NCI-H2107 treated with DMSO at 0.1 percent for 48 hours (cell line): Measurements from ENCODE around the gene SH3BP5L.
"Not testable (repeated sequence)": the region's sequence is repeated elsewhere in the genome, so short reads cannot be mapped to it uniquely, and the experiment has no call there.

Experiments used
- DNase-seq: peaks from one replicate; lab custom pipeline; 2025; ENCODE audit not compliant: unreplicated experiment; lab: John Stamatoyannopoulos, UW

The SH3BP5L gene

DNA sequence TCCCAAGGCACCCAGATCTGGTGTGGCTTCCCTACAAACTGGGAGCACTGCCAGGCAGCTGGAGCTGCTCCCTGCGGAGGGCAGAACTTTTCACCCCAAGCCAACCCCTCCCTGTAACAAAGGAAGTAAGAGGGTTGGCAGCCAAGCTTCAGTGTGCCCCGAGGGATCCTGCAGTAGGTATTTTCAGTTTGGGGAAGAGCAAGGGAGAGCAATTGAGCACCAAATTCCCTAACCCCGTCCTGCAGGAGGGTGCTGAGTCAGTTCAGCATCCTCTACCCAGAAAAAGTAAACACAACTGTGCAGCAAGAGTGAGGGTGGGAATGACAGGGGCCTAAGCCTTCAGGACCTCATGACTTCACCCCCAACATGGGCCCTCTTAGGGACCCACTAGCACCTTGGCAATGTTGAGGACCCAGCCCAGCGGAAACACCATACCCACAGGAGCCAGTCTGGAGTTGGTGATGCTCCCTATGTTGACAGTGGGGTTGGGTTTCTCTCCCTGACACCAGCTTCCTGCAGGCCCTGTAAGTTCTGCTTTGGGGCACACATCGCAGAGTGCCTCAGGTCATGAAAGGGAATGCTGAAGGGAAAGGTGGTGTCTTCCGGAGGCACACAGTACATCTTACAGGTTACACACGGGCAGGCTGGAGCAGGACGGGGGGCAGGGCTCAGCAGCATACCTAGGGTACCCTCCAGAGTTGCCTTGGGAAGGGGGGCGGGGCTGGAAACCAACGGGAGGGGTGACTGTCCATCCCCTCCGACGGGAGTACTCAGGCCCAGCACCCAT is 14.8 kb downstream of the SH3BP5L start:
- DNase-seq: no peak

DNA sequence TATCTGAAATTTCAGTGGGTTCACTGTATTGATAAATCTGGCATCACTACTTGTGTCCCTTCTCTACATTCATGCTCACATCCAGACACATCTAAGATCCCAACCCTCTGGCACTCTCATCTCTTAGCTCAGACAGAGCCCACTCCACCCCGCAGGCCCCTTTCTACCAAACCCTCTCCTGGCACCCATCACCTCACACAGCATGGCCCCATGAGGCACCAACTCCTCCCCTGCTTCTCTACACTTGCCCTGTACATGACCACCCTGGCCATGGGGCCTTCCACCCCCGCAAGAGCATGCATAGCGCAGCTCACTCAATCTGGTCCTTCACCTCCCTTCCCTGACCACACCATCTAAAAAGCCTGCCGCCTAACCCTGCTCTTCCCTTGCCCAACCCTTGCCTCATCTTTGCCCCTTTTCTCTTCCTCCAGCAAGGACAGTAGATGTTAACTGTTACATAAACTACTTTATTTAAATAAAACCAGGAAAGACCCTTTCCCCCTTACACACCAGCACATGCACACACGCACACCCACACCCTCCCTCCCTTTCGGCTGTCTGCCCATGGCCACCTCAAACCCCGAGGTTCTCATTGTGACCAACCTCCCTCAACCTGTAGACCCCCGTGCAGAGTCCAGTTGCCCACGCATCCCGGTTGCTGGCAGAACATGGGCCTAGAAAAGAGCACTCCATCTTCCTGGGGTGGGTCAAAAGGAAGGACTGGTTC is 15.6 kb downstream of the SH3BP5L start:
- no peak for DNase-seq

DNA sequence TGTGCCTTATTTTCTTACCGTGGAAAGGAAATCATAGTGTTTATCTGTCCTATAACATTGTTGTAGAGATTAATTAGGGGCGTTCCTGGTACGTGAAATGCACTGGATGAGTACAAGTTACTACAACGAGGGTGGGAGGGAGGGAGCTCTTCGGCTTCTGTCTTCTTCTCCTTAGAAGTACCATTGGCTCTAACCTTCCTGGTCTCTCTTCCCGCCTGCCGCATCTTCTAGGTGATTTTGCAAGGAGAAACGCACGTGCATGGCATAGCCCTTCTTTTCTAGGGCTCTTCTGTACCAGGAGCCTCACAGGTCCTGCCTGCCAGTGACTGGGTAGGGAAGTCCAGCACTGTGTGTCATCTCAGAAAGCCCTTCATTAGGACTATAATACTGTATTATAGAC is 16.8 kb downstream of the SH3BP5L start:
- no peak for DNase-seq

DNA sequence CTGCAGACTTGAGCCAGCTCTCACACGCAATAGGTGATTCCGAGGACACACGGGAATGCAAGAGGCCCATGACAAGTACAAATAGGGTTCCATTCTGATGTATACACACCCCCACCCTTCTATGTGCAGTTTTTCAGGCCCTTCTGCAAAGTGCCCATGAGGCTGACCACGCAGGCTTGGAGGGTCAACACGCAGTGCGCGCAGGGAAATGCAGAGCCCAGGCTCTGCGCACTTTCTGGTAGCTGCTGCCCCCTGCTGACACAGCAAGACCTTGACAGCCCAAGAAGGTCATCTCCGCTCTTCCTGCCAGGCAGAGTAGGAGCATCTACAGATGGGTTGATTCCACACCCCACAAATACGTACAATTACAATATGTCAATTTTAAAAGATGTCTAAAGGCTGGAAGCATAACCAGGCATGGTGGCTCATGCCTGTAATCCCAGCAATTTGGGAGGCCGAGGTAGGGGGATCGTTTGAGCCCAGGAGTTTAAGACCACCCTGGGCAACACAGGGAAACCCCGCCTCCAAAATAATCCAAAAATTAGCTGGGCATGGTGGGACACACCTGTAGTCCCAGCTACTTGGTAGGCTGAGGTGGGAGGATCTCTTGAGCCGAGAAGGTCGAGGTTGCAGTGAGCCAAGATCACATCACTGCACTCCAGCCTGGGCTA is 18.5 kb downstream of the SH3BP5L start:
- DNase-seq: peak; percentile 19

DNA sequence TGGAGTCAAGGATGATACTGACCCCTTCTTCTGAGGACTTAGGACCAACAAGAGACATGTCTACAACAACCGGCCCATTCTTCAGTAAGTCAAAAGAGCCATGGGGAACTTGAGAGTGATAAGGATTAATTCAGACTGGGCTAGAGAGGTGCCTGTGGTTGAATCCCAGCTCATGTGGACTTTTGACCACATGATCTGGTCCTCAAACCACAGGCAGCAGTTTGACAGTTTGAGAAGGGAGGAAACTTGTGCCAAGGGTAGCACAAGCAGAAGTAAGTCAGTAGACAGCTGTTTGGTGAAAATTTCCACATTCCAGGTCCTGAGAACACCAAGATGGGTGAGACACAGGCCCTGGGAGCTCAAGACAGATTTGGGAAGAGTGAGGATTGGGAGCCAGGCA is 19.8 kb downstream of the SH3BP5L start:
- no peak for DNase-seq

DNA sequence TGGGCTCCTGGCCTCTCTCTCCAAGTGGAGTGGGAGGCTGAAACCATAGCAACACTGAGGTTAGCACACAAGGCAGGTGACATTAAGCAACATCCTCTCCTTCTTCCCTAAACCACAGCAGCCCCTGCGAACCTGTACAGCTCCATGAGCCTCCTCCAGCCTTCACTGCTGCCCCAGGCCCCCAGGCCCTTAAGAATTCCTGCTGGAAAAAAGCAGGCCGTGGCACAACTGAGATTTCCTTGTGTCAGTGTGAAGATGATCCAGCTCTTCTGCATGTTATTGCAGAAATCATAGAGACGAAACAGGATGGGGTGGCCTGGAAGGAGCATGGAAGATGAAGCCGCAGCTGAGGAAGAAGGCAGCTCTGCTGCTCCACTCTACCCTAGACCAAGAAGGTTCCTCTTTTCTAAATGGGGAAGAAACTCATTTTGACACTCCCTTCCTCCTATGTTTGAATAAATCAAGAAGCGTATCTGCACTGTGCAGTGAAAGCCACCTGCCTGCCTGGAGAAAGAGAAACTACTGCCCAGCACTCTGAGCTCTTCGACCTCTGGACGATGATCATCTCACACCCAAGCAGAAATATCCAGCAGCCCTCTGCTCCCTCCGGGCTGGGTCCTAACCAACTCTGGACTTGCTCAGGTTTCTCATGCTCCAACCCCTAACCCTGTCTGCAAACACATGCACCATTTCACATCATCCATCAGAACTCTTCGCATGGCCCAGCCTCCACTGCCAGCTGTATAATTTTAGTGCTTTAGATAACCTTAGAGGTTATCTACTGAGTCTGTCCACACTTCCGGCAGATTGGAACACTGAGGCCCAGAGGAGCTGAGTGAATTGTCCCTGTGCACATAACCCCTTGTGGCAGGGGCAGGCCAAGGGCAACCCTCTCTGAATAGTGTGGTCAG is 20.7 kb downstream of the SH3BP5L start:
- DNase-seq: no peak

DNA sequence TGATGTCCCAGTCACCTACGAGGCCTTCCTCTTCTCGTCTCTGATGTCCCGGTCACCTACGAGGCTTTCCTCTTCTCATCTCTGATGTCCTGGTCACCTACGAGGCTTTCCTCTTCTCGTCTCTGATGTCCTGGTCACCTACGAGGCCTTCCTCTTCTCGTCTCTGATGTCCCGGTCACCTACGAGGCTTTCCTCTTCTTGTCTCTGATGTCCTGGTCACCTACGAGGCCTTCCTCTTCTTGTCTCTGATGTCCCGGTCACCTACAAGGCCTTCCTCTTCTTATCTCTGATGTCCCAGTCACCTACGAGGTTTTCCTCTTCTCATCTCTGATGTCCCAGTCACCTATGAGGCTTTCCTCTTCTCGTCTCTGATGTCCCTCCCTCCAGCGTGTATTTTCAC is 22.2 kb downstream of the SH3BP5L start:
- not testable (repeated sequence) for DNase-seq

DNA sequence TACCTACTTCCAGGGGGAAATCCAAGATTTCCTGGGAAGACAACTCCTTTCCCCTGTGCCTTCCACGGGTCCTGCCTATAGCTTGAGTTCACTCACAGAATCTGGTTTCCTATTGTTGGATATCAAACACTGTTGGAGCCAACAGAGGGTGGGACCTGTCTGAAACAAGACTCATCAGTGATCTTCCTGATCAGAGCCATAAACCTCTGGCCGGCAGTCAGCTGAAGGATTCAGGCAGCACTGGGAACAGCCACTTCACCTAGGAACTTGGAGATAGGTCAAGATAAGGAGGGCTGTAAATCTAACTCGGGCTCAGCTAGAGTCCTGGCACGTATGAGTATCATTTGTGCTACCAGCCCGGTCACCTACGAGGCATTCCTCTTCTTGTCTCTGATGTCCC is 23.3 kb downstream of the SH3BP5L start:
- DNase-seq: no peak

DNA sequence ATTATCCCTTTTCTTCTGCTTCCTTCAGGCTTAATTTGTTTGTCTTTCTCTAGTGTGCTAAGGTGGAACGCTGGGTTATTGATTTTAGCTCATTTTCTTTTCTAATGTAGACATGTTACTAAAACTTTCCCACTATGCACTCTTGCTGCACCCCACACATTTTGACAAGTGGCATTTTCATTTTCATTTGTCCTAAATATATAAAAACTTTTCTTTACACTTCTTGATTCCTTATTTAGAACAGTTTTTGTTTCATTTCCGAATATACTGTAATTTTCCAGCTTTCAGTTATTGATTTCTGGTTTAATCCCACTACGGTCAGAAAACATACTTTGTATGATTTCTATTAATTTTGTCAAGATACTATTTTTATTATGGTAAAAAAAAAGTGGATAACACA is 25.3 kb downstream of the SH3BP5L start:
- no peak for DNase-seq

DNA sequence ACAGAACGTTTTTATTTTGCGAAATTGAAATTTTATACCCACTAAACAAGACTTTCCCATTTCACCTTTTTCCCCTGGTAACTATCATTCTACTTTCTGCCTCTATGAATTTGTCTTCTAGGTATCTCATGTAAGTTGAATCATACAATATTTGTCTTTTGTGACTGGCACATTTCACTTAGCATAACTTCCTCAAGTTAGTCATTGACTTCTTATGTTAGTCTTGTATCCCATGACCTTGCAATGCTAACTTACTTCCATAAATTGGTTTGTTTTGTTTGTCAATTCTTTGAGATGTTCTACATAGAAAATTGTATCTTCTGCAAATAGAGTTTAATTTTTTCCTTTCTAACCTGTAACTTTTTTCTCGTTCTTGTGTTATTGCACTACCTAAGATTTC is 26.9 kb downstream of the SH3BP5L start:
- DNase-seq: no peak

DNA sequence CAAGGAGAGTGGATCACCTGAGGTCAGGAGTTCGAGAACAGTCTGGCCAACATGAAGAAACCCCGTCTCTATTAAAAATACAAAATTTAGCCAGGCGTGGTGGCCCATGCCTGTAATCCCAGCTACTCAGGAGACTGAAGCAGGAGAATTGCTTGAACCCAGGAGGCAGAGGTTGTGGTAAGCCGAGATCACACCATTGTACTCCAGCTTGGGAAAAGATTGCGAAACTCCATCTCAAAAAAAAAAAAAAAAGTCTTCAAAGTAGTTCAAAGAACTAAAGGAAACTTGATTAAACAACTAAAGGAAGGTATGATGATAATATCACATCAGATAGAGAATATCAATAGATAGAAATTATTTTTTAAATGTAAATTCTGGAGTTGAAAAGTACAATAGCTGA is 31.1 kb downstream of the SH3BP5L start:
- DNase-seq: not testable (repeated sequence)

DNA sequence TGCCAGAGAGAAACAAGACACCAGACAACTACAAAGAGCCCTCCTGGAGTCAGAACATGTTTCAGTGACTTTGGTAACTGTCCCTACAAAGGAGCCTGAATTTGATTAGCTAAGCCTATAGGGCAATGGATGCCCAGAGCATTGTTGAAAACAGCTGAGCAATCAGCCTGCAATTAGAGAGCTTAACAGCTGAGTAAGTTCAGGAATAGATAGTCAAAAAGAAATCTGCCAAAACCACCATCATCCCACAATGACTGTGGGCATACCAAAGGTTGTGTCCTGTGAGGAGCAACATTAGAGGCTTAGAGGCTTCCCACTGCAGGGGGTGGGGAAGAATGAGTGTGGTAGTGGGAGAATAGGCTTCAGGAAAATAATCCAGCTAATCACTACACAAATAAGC is 32.1 kb downstream of the SH3BP5L start:
- DNase-seq: peak; percentile 29

DNA sequence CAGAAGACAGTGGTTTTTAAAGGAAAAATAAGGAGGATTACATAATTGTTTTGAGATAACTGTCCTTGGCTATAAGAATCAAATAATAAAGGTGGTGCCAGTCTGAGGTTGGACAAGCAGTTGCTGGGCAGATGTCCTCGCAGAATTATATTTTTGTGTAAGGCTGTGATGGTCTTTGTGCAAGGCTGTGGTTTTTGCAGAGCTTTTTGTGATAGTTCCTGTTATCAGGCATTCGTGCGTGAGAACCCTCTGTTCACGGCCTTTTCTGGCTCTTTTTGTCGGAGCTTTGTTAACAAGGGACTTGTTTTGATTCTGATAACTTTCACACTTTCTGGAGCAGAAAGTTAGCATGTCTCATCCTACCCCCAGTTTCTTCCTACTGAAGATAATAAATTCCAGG is 33.4 kb downstream of the SH3BP5L start:
- DNase-seq: no peak

DNA sequence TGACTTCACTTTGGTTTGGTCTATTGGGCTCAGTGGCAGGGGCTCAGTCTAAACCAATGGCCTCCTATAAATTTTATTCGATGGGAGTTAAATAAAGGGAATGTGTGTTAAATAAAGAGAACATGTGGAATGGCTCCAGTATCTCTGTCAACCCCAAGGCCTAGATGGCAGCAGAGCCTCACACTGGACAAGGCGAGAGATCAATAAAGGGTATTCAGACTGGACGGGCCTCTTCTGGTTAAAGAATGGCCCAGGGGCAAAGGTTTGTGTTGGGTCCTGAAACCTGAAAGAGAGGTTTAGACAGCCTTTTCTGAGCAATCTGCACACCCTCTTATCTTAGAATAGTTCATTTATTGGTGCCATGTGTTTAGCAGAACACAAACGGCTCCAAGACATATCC is 34.7 kb downstream of the SH3BP5L start:
- DNase-seq: no peak

DNA sequence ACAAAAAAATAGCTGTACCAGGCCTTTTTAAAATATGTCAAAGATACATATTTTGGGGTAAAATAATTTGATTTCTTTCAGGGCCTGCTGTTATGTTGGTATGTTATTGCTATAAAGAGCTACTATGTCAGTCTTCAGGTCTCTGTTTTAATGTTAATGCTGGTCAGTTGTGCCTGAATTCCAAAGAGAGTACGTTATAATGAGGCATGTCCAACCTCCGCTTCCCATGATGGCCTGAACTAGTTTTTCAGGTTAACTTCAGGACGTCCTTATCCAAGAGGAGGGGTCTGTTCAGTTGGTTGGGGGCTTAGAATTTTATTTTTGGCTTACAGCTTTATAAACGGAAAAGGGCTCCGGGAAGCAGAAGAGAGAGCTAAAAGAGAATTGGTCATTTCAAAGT is 35.3 kb downstream of the SH3BP5L start:
- no peak for DNase-seq

DNA sequence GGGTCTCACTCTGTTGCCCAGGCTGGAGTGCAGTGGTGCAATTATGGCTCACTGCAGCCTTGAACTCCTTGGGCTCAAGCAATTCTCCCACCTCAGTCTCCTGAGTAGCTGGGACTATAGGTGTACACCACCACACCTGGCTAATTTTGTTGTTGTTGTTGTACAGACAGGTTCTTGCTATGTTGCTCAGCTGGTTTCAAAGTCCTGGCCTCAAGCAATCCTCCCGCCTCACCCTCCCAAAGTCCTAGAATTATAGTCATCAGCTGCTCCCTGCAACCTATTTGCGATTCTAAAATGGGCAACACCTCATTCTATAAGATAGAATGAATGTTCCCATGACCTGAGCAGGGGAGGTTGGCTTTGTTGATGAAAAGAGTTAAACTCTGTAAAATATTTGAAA is 36.4 kb downstream of the SH3BP5L start:
- not testable (repeated sequence) for DNase-seq

DNA sequence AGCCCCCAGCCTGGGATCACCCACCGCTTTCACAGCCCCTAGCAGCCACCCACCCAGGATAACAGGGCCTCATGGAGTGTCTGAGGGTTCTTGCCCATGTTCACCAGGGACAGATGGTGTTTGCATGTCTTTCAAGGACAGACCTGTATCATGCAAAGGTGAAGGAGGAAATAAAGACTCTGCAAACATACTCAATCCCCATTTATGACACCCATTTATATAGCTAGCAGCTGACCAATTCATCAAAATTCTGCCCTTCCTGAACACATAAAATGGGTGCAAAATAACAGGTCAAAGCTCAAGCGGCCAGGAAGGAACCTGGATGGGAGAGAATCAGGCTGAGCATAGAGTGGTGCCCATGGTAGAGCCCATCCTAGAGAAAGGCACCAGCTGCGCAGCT is 37.4 kb downstream of the SH3BP5L start:
- DNase-seq: no peak

DNA sequence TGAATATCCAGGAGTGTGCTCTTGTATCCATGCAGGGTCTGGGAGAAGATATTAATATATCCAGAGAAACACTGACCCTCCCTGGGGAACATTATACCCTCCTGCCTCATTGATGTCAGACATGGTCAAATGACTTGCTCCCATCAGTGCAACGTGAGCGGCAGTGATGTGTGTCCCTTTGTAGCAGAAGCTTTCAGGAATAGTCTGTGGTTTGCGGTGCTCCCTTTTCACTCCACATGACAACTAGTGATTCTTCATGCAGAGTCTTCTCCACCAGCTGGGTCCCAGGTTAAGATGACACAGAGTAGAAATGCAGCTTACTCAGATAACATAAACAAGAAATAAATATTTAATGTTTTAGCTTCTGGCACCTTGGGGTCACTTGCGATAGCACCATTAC is 38.3 kb downstream of the SH3BP5L start:
- no peak for DNase-seq

DNA sequence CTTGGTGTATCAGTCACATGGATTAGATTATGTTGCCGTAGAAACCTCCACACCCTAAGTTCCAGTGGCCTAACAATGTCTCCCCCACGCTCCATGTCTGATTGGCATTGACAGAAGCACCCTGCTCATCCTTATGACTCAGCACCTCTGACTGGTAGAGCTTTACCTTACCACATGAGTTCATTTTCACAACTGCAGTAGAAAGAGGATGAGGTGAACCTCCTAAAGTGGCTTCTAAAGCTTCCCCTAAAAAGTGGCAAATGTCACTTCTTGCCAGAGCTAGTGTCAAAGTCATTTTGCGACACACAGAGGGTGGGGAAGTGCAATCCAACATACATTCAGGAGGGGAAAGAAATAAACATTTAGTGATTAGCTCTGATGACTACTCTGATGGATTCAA is 39.6 kb downstream of the SH3BP5L start:
- no peak for DNase-seq

DNA sequence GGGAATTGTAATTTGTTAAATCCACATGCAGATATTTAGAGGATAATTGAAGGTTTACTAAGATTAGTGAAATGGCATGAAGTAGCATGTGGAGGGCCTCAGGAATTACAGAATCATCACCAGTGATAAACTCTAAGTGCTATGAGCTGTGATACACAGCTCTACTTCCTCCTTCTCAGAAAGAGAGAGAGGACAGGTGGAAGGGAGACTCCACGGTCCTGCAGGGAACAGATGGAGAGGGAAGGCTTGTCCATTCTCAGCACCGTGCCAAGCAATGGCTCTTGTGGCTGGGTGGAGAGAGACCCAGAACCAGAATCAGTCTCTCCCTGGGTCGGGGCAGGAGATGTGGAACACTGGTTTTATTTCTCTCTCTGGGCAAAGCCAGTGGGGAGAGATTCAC is 42.3 kb downstream of the SH3BP5L start:
- DNase-seq: no peak
